GM12865 (cell line): ENCODE results near the gene FCRL5.

Experiments
- DNase-seq: peaks from one replicate; pipeline ENCODE4 v3.0.0; 2010; ENCODE audit warnings: low read depth
- H3K4me3 ChIP-seq: 2 replicates; pipeline ENCODE4 v1.5.1; 2011; ENCODE audit warnings: mild to moderate bottlenecking, low read depth, low read length, control low read depth
- CTCF ChIP-seq: IDR thresholded peaks from 2 replicates; pipeline ENCODE4 v1.5.1; 2011; ENCODE audit warnings: low read length, control low read depth, low read depth, inconsistent platforms; ENCODE audit not compliant: insufficient read depth; ENCODE audit errors: missing control alignments

The FCRL5 gene

GRCh38 chr1:157551694-157552693 is at the start of gene FCRL5:
Gene FCRL5 (minus strand): TSS chr1:157552515. CDS start chr1:157552362, 153 bp downstream.
- no peak for TF ChIP-seq CTCF
- H3K4me3 ChIP-seq: peak within 1 kb of the TSS; percentile 20
- DNase-seq: no peak

GRCh38 chr1:157600236-157600635 is 47.9 kb upstream of the FCRL5 start:
- DNase-seq: no peak
- H3K4me3 ChIP-seq: no peak overlapping the region
- no peak for TF ChIP-seq CTCF

- DNase-seq: peak; percentile 67
- TF ChIP-seq CTCF: no peak
Measured at GRCh38 chr1:157597959-157598667, 45.8 kb upstream of the FCRL5 start, which contains the start of gene FCRL4. Gene FCRL4 (minus strand): TSS chr1:157598085. CDS start chr1:157597944, 141 bp downstream.

GRCh38 chr1:157596384-157596783 is 44.1 kb upstream of the FCRL5 start:
- no peak for TF ChIP-seq CTCF
- no peak overlapping the region for H3K4me3 ChIP-seq
- peak; percentile 67 for DNase-seq

More at GRCh38 chr1:157597959-157598667, 45.8 kb upstream of the FCRL5 start, which contains the start of gene FCRL4:
- H3K4me3 ChIP-seq: no peak within 1 kb of the TSS

- no peak overlapping the region for H3K4me3 ChIP-seq
- DNase-seq: peak; percentile 87
- no peak for TF ChIP-seq CTCF
Measured at GRCh38 chr1:157595356-157595755, 43.0 kb upstream of the FCRL5 start.

GRCh38 chr1:157585984-157586383 is 33.7 kb upstream of the FCRL5 start:
- no peak overlapping the region for H3K4me3 ChIP-seq
- no peak for TF ChIP-seq CTCF
- DNase-seq: no peak
